Pancreas (tissue), 10 donors: ENCODE results near the gene KLF12. TPM values are rescaled to one million over a fixed set of nuclear protein-coding genes. Genes with fewer than 3 reads are reported as not detected.

Experiments
- ATAC-seq, 4 donors: fragments of 200-7000 bp; cut with Tn5 transposase; one replicate each; pipeline versions ENCODE4 v1.8.0 to v1.9.1; 2020; ENCODE audit warnings: mild to moderate bottlenecking in 4 of 4, moderate library complexity in 4 of 4
- DNase-seq, 6 donors: peaks; one replicate each; pipeline ENCODE4 v3.0.0-alpha.2; 2020
- FAIRE-seq: peaks from 2 replicates; lab custom pipeline; 2012; peaks lifted over from hg19 to GRCh38; lab: Jason Lieb, UNC
- H3K27ac ChIP-seq, 4 donors: fragments of 200-600 bp; sonication (generic); 1 replicate in 3 of 4; 2 replicates in 1 of 4; pipeline versions ENCODE4 v1.5.0 to v1.8.0; 2020
- H3K27me3 ChIP-seq, 4 donors: fragments of 200-600 bp; one replicate each; pipeline ENCODE4 v1.8.0; 2021
- H3K36me3 ChIP-seq, 3 donors: fragments of 200-600 bp; sonication (generic) in 1 of 3; one replicate each; pipeline versions ENCODE4 v1.5.0 to v1.8.0; 2020 to 2021
- H3K4me1 ChIP-seq, 3 donors: fragments of 200-600 bp; one replicate each; pipeline ENCODE4 v1.8.0; 2021
- H3K4me3 ChIP-seq, 4 donors: fragments of 200-600 bp; sonication (generic) in 2 of 4; one replicate each; pipeline versions ENCODE4 v1.5.0 to v1.8.0; 2020 to 2021
- H3K9me3 ChIP-seq, 4 donors: fragments of 200-600 bp; one replicate each; pipeline ENCODE4 v1.8.0; 2021
- CTCF ChIP-seq, 4 donors: fragments of 200-600 bp; sonication (generic) in 3 of 4; IDR thresholded peaks; one replicate each; pipeline versions ENCODE4 v1.5.0 to v1.8.0; 2021; ENCODE audit warnings: antibody characterized with exemption in 4 of 4
- WGBS, 2 donors: extraction: QIAGEN DNeasy Blood & Tissue Kit; methylation state at CpG; one replicate each; pipeline ENCODE4 v1.1.7; 2013; 5-methylcytosine and 5-hydroxymethylcytosine counted together
- intact Hi-C, 3 donors: fragments of 100-400 bp; cut with DNase I; formaldehyde crosslinking; loops; one replicate each; pipeline versions ENCODE4 v1.11.1 to v1.14.2; 2022
- polyA plus RNA-seq, 2 donors: library from polyadenylated mRNA; stranded (reverse); fragments of 200-250 nt; gene quantifications; one replicate each; pipeline ENCODE4 v1.2.3, GENCODE V29; 2013
- total RNA-seq, 6 donors: library from RNA; stranded (reverse); fragmentation: NEBNext Ultra II Directional in 4 of 6; extraction: Animal tissue kit (Norgen Biotek cat#: 25700) in 4 of 6; gene quantifications; one replicate each; pipeline versions ENCODE4 v1.2.1 to v1.2.4, GENCODE V29; 2021 to 2023
- donor health status: healthy with polysubstance abuse.
- donor health status: DM: no; HTN: no; CAD: no; lungs with moderate emphysema.
- donor health status: DM: no; HTN: no; CAD: no.
- donor health status: control.
- donor health status: control.
- donor health status: Bipolar disorder and iron deficiency.
- donor health status: DM: yes; HTN: yes; CAD: no.
- donor health status: DM: no; HTN: no; CAD: no.
- donor health status: DM: no; HTN: no; CAD: no.
- donor health status: DM: yes; HTN: yes; CAD: no.

KLF12 gene
- total and polyA plus RNA-seq, 8 donors = 0.46 to 5.2 (median 1.4) TPM

- DNase-seq = no peak
- Histone ChIP-seq H3K4me1 (no peaks in the 10 kb centered on the region), H3K4me3 (no peak overlapping the region), H3K9me3 (no peaks in the 10 kb centered on the region), H3K27ac (no peak overlapping the region), H3K36me3 (no peaks in the 10 kb centered on the region), H3K27me3 (no peaks in the 10 kb centered on the region)
- WGBS, 2 donors = 32 to 39% methylated on average over 3 of the region's 3 CpGs
- FAIRE-seq = no peak
- no peak for ATAC-seq
- intact Hi-C loops = no loop called here
- TF ChIP-seq CTCF (IDR thresholded peaks at IDR 0.05) = no peak
Measured at GRCh38 chr13:74158571-74159352, 24.6 kb upstream of the KLF12 start.

- Histone ChIP-seq H3K4me1 (no peaks in the 10 kb centered on the region), H3K4me3 (no peak overlapping the region), H3K27me3 (no peaks in the 10 kb centered on the region), H3K36me3 (no peaks in the 10 kb centered on the region), H3K27ac (no peak overlapping the region), H3K9me3 (no peaks in the 10 kb centered on the region)
- DNase-seq (no peak), ATAC-seq (no peak), FAIRE-seq (no peak)
- WGBS, 2 donors = 83 to 89% methylated on average over 8 of the region's 8 CpGs
- TF ChIP-seq CTCF (IDR thresholded peaks at IDR 0.05) = no peak
- intact Hi-C loops = no loop called here
Measured at GRCh38 chr13:74158028-74158427, 23.8 kb upstream of the KLF12 start.

- no peak for DNase-seq
- TF ChIP-seq CTCF (IDR thresholded peaks at IDR 0.05) = no peak
- H3K27me3 ChIP-seq = no peaks in the 10 kb centered on the region
- no peaks in the 10 kb centered on the region for H3K9me3 ChIP-seq
- no peak overlapping the region for H3K4me3 ChIP-seq
- no peak for ATAC-seq
- intact Hi-C loops = no loop called here
- no peaks in the 10 kb centered on the region for H3K4me1 ChIP-seq
- H3K36me3 ChIP-seq = no peaks in the 10 kb centered on the region
- 43 to 50% methylated on average over 3 of the region's 3 CpGs for WGBS, 2 donors
- H3K27ac ChIP-seq = no peak overlapping the region
- no peak for FAIRE-seq
Measured at GRCh38 chr13:74154981-74155380, 20.8 kb upstream of the KLF12 start.

- FAIRE-seq (no peak), DNase-seq (no peak), ATAC-seq (no peak)
- no peaks in the 10 kb centered on the region for H3K27me3 ChIP-seq
- no peak for TF ChIP-seq CTCF (IDR thresholded peaks at IDR 0.05)
- no peak overlapping the region for H3K27ac ChIP-seq
- H3K4me3 ChIP-seq = no peak overlapping the region
- no peaks in the 10 kb centered on the region for H3K9me3 ChIP-seq
- WGBS, 2 donors = 38 to 91% methylated on average over 2 of the region's 2 CpGs
- H3K36me3 ChIP-seq = no peaks in the 10 kb centered on the region
- intact Hi-C loops = no loop called here
- no peaks in the 10 kb centered on the region for H3K4me1 ChIP-seq
Measured at GRCh38 chr13:74153316-74153715, 19.1 kb upstream of the KLF12 start.

GRCh38 chr13:74151859-74152258, 17.7 kb upstream of the KLF12 start:
- no peak for TF ChIP-seq CTCF (IDR thresholded peaks at IDR 0.05)
- no peak for DNase-seq
- ATAC-seq = no peak
- no peak for FAIRE-seq
- 34 to 36% methylated on average over 3 of the region's 3 CpGs for WGBS, 2 donors
- Histone ChIP-seq H3K4me1 (no peaks in the 10 kb centered on the region), H3K27me3 (no peaks in the 10 kb centered on the region), H3K27ac (no peak overlapping the region), H3K36me3 (no peaks in the 10 kb centered on the region), H3K4me3 (no peak overlapping the region), H3K9me3 (no peaks in the 10 kb centered on the region)
- intact Hi-C loops = no loop called here
